HepG2 (cell line): ENCODE data around the gene LSM12. TPM values are rescaled to one million over a fixed set of nuclear protein-coding genes. Genes with fewer than 3 reads are reported as not detected.

Source experiments
- ADNP ChIP-seq: sonication (generic); formaldehyde crosslinking; IDR thresholded peaks from 2 replicates; pipeline ENCODE4 v1.4.0; 2020; ENCODE audit warnings: missing genetic modification reagents
- ATF7 ChIP-seq, 2 experiments: fragments of 450-650 bp in 1 of 2; sonication (generic) in 1 of 2; formaldehyde crosslinking in 1 of 2; IDR thresholded peaks; 2 replicates each; pipeline versions ENCODE4 v1.4.0 to v1.6.1; 2016 to 2020; ENCODE audit warnings: antibody characterized with exemption in 1 of 2, mild to moderate bottlenecking in 1 of 2, missing genetic modification reagents in 1 of 2
- BRCA1 ChIP-seq: sonication (generic); formaldehyde crosslinking; IDR thresholded peaks from 2 replicates; pipeline ENCODE4 v1.4.0; 2020; ENCODE audit warnings: missing genetic modification reagents
- CCAR2 ChIP-seq: fragments of 200-400 bp; formaldehyde crosslinking; optimal IDR thresholded peaks from 2 replicates; pipeline ENCODE3; 2018; ENCODE audit warnings: low read depth, mild to moderate bottlenecking, low read length, moderate library complexity
- ELF1 ChIP-seq: sonication (generic); formaldehyde crosslinking; IDR thresholded peaks from 2 replicates; pipeline ENCODE4 v1.4.0; 2020; ENCODE audit warnings: missing genetic modification reagents
- FOSL1 ChIP-seq: sonication (generic); formaldehyde crosslinking; IDR thresholded peaks from 2 replicates; pipeline ENCODE4 v1.9.0; 2021; ENCODE audit warnings: missing genetic modification reagents, borderline replicate concordance
- HOXA9 ChIP-seq: sonication (generic); formaldehyde crosslinking; IDR thresholded peaks from 2 replicates; pipeline ENCODE4 v1.8.1; 2022; ENCODE audit warnings: missing genetic modification reagents, mild to moderate bottlenecking, moderate library complexity, borderline replicate concordance
- NONO ChIP-seq, 2 experiments: fragments of 450-650 bp in 1 of 2; sonication (generic) in 1 of 2; formaldehyde crosslinking in 1 of 2; IDR thresholded peaks in 1 of 2; conservative IDR thresholded peaks in 1 of 2; 2 replicates each; pipeline versions ENCODE4 v1.6.1 to v1.8.0; 2017 to 2022; ENCODE audit warnings: mild to moderate bottlenecking in 1 of 2, missing genetic modification reagents in 1 of 2, moderate library complexity in 1 of 2
- RAD51 ChIP-seq: fragments of 450-650 bp; IDR thresholded peaks from 2 replicates; pipeline ENCODE4 v1.6.1; 2016; ENCODE audit warnings: borderline replicate concordance
- SOX5 ChIP-seq: IDR thresholded peaks from 2 replicates; pipeline ENCODE4 v1.6.1; 2016; ENCODE audit warnings: borderline replicate concordance
- SPEN ChIP-seq: sonication (generic); formaldehyde crosslinking; IDR thresholded peaks from 2 replicates; pipeline ENCODE4 v1.5.1; 2020; ENCODE audit warnings: low read depth, mild to moderate bottlenecking, missing genetic modification reagents
- STAG1 ChIP-seq: sonication (generic); formaldehyde crosslinking; IDR thresholded peaks from 2 replicates; pipeline ENCODE4 v1.4.0; 2020; ENCODE audit warnings: missing genetic modification reagents
- ZFP36L2 ChIP-seq: sonication (generic); formaldehyde crosslinking; IDR thresholded peaks from 2 replicates; pipeline ENCODE4 v1.4.0; 2020; ENCODE audit warnings: missing genetic modification reagents
- ZFP41 ChIP-seq: sonication (generic); formaldehyde crosslinking; IDR thresholded peaks from 2 replicates; pipeline ENCODE4 v1.4.0; 2020; ENCODE audit warnings: mild to moderate bottlenecking, missing genetic modification reagents, borderline replicate concordance
- ZNF329 ChIP-seq: sonication (generic); formaldehyde crosslinking; IDR thresholded peaks from 2 replicates; pipeline ENCODE4 v1.9.0; 2021; ENCODE audit warnings: low read depth, mild to moderate bottlenecking, missing genetic modification reagents
- ZNF564 ChIP-seq: sonication (generic); formaldehyde crosslinking; IDR thresholded peaks from 2 replicates; pipeline ENCODE4 v1.8.1; 2023; ENCODE audit warnings: mild to moderate bottlenecking, missing genetic modification reagents
- ZNF749 ChIP-seq: sonication (generic); formaldehyde crosslinking; IDR thresholded peaks from 2 replicates; pipeline ENCODE4 v1.8.0; 2022; ENCODE audit warnings: mild to moderate bottlenecking, missing genetic modification reagents, moderate library complexity, borderline replicate concordance
- ZNF83 ChIP-seq: sonication (generic); formaldehyde crosslinking; IDR thresholded peaks from 2 replicates; pipeline ENCODE4 v1.4.0; 2020; ENCODE audit warnings: missing genetic modification reagents, mild to moderate bottlenecking, borderline replicate concordance
- polyA plus RNA-seq, 8 experiments: library from polyadenylated mRNA; depleted of rRNA in 3 of 8; stranded (reverse) in 7 of 8; unstranded in 1 of 8; fragments of >200 nt; fragmentation: Illumina TruSeq in 4 of 8; extraction: Trizol in 4 of 8; gene quantifications; 2 replicates each; pipeline versions ENCODE4 v1.2.1 to v1.2.3, GENCODE V29; 2011 to 2016; ENCODE audit warnings: low read depth in 4 of 8, missing spikeins in 1 of 8, mixed read lengths in 1 of 8; ENCODE audit not compliant: insufficient read depth in 1 of 8
- total RNA-seq, 5 experiments: library from RNA; depleted of rRNA; stranded (reverse); fragments of >200 nt; fragmentation: Illumina TruSeq; extraction: Trizol; gene quantifications; 2 replicates each; pipeline ENCODE4 v1.2.3, GENCODE V29; 2016; ENCODE audit warnings: low read depth in 1 of 5
- TF ChIP-seq, protein P1 (sequence below): sonication (generic); formaldehyde crosslinking; conservative IDR thresholded peaks from 2 replicates; pipeline ENCODE4 v1.4.0; 2020; ENCODE audit warnings: missing genetic modification reagents
- TF ChIP-seq, protein P2 (sequence below): sonication (generic); formaldehyde crosslinking; IDR thresholded peaks from 2 replicates; pipeline ENCODE4 v1.5.0; 2020; ENCODE audit warnings: mild to moderate bottlenecking, missing genetic modification reagents
- TF ChIP-seq, protein P3 (sequence below): sonication (generic); formaldehyde crosslinking; IDR thresholded peaks from 2 replicates; pipeline ENCODE4 v1.5.0; 2020; ENCODE audit warnings: missing genetic modification reagents
- TF ChIP-seq, protein P4 (sequence below): sonication (generic); formaldehyde crosslinking; IDR thresholded peaks from 2 replicates; pipeline ENCODE4 v1.8.0; 2022; ENCODE audit warnings: mild to moderate bottlenecking, missing genetic modification reagents, moderate library complexity

Gene LSM12
- total and polyA plus RNA-seq, 2 of the 13 experiments (the other 11 are each of a cell fraction or from before 2014, with no cell fraction given), result 52.8 to 55.7 TPM

DNA sequence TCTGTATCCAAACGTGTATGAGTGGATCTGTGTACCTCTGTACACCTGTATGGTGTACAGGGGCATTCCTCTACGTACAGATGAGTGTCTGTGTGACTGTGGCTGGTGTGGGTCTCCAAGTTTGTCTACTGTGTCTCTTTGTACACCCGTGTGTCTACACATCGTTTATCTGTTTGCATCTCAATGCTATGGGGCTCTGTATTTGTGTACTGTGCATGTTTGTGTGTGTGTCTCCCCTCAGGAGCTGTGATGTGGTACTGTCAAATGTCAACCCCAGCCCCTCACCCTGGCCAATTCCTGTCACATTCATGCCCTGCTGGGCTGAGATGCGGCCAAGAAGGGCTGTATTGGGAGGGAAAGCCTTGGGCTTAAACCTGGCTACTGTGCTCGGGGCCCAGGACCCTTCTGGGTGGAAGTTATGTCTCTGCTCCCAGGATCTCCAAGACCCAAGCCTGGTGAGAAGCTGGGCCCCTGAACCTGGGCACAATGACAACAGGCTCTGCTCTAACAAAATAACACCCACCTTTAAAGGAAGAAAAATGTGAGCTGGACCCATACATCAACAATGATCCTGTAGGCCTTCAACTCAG, 65.5 kb downstream of the LSM12 start (continued):
- TF ChIP-seq ZFP41 (CRISPR knock-in tag), result no peak
- TF ChIP-seq, protein P1, sequence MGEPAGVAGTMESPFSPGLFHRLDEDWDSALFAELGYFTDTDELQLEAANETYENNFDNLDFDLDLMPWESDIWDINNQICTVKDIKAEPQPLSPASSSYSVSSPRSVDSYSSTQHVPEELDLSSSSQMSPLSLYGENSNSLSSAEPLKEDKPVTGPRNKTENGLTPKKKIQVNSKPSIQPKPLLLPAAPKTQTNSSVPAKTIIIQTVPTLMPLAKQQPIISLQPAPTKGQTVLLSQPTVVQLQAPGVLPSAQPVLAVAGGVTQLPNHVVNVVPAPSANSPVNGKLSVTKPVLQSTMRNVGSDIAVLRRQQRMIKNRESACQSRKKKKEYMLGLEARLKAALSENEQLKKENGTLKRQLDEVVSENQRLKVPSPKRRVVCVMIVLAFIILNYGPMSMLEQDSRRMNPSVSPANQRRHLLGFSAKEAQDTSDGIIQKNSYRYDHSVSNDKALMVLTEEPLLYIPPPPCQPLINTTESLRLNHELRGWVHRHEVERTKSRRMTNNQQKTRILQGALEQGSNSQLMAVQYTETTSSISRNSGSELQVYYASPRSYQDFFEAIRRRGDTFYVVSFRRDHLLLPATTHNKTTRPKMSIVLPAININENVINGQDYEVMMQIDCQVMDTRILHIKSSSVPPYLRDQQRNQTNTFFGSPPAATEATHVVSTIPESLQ (CRISPR knock-in tag), result no peak
- no peak for TF ChIP-seq ZNF749
- 0 out of 2 replicates have a peak, but pooled peaks have one; percentile 55 for TF ChIP-seq ZNF329 (CRISPR knock-in tag)
- no peak for TF ChIP-seq HOXA9 (CRISPR knock-in tag)
- no peak for TF ChIP-seq ATF7 (IDR thresholded peaks at IDR 0.05)
- TF ChIP-seq ATF7 (CRISPR knock-in tag; IDR thresholded peaks at IDR 0.05), result no peak
- TF ChIP-seq BRCA1 (CRISPR knock-in tag), result no peak
- TF ChIP-seq, protein P2, sequence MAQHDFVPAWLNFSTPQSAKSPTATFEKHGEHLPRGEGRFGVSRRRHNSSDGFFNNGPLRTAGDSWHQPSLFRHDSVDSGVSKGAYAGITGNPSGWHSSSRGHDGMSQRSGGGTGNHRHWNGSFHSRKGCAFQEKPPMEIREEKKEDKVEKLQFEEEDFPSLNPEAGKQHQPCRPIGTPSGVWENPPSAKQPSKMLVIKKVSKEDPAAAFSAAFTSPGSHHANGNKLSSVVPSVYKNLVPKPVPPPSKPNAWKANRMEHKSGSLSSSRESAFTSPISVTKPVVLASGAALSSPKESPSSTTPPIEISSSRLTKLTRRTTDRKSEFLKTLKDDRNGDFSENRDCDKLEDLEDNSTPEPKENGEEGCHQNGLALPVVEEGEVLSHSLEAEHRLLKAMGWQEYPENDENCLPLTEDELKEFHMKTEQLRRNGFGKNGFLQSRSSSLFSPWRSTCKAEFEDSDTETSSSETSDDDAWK (CRISPR knock-in tag), result no peak
- no peak for TF ChIP-seq CCAR2
- TF ChIP-seq ADNP (CRISPR knock-in tag), result no peak
- TF ChIP-seq RAD51, result no peak
- TF ChIP-seq SPEN (CRISPR knock-in tag), result no peak
- no peak for TF ChIP-seq ZNF564 (CRISPR knock-in tag)
- TF ChIP-seq FOSL1, result no peak
- TF ChIP-seq ELF1 (CRISPR knock-in tag), result no peak
- TF ChIP-seq ZNF83 (CRISPR knock-in tag), result peak; percentile 65; the same call in 1 of the 2 replicates
- no peak for TF ChIP-seq NONO (IDR thresholded peaks at IDR 0.05)
- TF ChIP-seq NONO (CRISPR knock-in tag; conservative IDR thresholded peaks at IDR 0.05), result 0 out of 2 replicates have a peak, but pooled peaks have one; percentile 16
- TF ChIP-seq, protein P3, sequence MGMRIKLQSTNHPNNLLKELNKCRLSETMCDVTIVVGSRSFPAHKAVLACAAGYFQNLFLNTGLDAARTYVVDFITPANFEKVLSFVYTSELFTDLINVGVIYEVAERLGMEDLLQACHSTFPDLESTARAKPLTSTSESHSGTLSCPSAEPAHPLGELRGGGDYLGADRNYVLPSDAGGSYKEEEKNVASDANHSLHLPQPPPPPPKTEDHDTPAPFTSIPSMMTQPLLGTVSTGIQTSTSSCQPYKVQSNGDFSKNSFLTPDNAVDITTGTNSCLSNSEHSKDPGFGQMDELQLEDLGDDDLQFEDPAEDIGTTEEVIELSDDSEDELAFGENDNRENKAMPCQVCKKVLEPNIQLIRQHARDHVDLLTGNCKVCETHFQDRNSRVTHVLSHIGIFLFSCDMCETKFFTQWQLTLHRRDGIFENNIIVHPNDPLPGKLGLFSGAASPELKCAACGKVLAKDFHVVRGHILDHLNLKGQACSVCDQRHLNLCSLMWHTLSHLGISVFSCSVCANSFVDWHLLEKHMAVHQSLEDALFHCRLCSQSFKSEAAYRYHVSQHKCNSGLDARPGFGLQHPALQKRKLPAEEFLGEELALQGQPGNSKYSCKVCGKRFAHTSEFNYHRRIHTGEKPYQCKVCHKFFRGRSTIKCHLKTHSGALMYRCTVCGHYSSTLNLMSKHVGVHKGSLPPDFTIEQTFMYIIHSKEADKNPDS, result no peak
- TF ChIP-seq, protein P4, sequence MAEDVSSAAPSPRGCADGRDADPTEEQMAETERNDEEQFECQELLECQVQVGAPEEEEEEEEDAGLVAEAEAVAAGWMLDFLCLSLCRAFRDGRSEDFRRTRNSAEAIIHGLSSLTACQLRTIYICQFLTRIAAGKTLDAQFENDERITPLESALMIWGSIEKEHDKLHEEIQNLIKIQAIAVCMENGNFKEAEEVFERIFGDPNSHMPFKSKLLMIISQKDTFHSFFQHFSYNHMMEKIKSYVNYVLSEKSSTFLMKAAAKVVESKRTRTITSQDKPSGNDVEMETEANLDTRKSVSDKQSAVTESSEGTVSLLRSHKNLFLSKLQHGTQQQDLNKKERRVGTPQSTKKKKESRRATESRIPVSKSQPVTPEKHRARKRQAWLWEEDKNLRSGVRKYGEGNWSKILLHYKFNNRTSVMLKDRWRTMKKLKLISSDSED (CRISPR knock-in tag), result no peak
- no peak for TF ChIP-seq ZFP36L2 (CRISPR knock-in tag)
- TF ChIP-seq STAG1 (CRISPR knock-in tag), result no peak
- TF ChIP-seq SOX5 (CRISPR knock-in tag), result no peak
